HG03575 (cell line): ENCODE data around the gene NCS1.

Experiments
- ATAC-seq: cut with Tn5 transposase; IDR thresholded peaks from one replicate; pipeline ENCODE4 v1.9.1; 2021; ENCODE audit not compliant: unreplicated experiment, insufficient number of reproducible peaks, low FRiP score; ENCODE audit errors: extremely low read depth

Gene NCS1

DNA sequence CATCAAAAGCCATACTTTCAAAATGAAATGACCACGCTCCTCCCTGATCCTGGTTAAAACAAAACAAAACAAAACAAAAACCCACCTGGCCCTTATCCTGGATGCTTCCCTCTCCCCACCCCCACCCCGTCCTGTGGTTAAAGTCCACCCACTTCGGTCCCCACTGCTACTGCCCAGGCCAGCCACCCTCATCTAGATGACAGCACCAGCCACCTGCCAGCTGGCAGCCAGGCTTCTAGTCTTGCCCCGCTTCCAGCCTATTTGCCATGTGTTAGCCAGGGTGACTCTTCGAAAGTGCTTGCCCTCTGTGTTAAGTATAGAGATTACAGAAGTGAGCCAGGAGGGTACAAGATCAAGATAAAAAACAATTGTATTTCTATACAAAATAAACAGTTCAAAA, 27.5 kb upstream of the NCS1 start:
- ATAC-seq, result no peak

DNA sequence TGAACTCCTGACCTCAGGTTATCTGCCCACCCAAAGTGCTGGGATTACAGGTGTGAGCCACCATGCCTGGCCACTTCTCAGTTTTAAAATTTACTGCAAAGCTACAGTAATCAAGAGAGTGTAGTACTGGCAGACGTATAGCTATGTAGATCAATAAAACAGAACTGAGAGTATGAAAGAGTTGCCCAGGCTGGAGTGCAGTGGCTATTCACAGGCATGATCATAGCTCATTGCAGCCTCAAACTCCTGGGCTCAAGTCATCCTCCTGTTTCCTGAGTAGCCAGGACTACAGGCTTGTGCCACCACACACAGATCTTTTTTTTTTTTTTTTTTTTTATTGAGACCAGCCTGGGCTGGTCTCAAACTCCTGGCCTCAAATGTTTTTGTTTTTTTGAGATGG, 26.5 kb upstream of the NCS1 start:
- no peak for ATAC-seq

DNA sequence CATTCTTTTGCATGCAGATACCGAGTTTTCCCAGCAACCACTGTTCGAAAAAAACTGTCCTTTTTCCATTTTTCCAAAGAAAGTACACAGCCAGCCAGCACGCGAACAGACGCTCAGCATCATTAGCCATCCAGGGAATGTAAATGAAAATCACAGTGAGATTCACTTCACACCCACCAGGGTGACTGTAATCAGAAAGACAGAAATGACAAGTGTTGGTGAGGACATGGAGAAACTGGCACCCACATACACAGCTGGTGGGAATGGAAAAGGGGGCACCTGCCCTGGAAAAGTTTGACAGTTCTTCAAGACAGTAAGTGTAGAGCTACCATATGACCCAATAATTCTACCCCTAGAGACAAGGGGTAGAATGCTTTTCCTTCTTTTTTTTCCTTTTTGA, 25.0 kb upstream of the NCS1 start:
- no peak for ATAC-seq

DNA sequence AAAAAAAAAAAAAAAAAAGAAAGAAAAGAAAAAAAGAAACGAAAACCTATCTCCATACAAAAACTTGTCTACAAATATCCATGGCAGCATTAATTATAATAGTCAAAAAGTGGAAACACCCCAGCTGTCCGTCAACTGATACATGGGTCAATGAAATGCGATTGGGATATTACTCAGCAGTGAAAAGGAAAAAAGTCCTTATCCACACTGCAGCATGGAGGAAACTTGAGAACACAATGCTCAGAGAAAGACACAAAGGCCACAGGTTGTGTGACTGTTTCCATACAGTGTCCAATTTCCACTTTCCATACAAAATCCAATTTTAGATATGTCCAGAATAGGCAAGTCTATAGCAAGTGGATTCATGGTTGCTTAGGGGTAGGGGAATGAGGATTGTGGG, 24.3 kb upstream of the NCS1 start:
- no peak for ATAC-seq

DNA sequence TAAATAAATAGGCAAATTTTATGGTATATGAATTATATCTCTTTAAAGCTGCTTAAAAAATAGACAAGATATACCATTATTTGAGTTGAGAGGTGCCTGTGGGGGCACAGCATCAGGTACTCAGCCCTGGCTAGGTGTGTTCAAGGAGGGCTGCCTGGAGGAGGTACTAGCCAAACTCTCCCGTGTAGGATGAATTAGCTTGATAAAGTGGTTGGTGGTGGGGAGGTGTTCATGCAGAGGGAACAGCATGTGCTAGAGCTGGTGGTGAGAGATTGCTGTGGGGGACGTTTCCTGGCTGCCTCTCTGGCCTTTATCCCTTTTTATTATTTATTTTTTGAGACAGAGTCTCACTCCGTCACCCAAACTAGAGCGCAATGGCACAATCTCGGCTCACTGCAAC, 23.2 kb upstream of the NCS1 start:
- ATAC-seq, result no peak

DNA sequence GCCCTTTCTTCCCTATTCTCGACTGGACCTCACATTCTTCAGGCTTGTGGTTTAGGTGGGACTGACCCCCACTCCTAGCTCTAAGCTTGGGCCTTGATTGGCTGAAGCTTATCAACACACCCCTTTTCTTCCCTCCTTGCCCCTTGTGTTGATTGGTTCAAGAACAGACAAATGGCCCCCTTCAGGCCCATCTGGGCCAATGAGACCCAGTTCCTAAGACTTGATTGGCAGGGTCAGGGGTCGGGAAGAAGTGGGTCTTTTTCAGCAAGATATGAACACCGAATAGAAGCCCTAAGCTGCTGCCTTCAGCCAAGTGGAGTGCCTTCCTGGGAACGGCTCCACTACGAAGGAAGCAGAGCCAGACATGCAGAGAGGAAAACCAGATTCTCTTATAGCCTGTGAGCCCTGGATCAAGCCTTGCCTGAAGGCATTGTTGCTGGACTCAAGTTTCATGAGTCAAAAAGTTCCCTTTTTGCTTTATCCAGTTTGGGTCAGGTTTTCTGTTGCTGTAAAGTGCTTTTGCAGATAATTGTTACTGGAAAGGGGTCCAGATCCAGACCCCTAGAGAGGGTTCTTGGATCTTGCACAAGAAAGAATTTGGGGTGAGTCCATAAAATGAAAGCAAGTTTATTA, 22.4 kb upstream of the NCS1 start:
- ATAC-seq, result no peak

DNA sequence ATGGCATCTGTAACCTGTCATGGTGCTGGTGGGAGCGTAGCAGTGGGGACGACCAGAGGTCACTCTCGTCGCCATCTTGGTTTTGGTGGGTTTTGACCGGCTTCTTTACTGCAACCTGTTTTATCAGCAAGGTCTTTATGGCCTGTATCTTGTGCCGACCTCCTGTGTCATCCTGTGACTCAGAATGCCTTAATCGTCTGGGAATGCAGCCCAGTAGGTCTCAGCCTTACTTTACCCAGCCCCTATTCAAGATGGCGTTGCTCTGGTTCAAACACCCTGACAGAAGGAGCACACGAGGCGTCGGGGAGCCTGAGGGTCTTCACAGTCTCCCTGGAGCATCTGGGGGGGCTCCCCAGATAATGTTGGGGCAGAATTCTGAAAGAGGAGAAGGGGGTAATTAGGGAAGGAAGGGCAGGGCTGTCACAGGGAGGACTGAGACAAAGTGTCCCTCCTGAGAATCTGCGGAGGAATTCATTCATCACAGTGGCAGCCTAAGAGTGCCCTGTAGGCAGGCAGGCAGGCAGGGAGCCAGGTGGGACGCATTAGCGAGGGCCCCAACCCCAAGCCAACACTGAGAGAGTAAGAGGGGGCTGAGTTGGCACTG, 21.3 kb upstream of the NCS1 start:
- no peak for ATAC-seq

DNA sequence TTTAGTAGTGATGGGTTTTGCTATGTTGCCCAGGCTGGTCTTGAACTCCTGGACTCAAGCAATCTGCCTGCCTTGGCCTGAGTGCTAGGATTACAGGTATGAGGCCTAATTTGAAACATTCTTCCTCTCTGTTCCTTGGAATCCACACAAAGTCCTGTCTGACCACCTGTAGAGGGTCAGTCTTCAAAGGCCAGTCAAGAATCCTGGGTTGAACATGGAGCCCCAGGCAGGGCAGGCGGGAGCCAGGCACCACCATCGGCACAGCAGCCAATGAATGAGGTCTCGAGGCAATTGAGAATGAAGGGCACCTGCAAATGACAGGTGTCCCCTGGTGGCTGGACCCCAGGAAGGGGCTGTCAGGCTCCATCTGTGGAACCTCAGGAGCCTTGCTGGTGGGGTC, 17.4 kb upstream of the NCS1 start:
- ATAC-seq, result no peak

DNA sequence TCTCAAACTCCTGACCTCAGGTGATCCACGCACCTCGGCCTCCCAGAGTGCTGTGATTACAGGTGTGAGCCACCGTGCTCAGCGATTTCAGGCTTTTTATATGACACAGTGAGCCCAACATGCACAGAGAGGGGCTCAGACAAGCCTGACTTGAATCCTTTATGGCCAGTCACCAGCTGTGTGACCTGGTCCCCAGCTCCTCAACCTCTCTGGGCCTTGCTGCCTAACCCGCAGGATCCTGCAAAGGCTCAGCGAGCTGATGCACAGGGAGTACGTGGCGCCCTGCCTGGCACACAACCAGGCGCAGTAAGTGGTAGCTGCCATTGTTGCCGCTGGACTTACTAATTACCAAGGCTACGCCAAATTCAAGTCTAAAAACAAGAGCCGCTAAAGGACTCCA, 16.6 kb upstream of the NCS1 start:
- no peak for ATAC-seq

DNA sequence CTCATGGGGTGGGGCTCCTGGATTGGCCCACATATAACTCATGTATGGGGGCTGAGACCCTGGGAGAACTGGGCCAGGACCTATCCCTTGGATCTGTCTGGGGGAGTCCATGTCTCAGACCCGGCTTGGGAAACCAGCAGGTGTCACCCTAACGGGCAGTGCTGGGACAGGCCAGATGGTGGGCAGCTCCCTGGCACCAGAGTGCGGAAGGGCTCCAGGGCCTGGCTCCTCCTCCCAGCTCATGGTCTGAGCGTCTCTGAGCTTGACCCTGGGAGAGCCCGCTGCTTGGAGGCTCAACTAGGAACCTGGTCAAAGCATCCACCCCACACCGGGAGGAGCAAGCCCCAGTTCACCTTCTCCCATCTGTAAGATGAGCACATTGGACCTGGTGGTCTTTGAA, 15.5 kb upstream of the NCS1 start:
- ATAC-seq, result no peak

DNA sequence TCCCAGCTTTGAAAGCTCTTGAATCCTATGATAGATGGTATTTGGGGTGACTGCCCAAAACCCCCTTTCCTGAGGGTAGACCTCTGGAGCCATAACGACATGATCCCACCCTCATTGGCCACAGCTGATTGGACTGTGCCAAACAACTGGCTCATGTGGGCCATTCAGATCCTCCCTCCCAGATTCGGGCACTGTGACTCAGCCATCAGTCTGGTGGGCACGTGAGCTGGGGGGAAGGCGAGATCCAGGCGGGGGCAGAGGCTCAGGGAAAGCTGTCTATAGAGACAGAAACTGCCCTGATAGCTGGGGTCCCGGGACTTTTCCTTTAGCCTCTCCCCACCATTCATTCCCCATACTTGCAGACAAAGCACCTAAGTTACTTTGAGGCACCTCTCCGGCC, 15.1 kb upstream of the NCS1 start:
- ATAC-seq, result no peak

DNA sequence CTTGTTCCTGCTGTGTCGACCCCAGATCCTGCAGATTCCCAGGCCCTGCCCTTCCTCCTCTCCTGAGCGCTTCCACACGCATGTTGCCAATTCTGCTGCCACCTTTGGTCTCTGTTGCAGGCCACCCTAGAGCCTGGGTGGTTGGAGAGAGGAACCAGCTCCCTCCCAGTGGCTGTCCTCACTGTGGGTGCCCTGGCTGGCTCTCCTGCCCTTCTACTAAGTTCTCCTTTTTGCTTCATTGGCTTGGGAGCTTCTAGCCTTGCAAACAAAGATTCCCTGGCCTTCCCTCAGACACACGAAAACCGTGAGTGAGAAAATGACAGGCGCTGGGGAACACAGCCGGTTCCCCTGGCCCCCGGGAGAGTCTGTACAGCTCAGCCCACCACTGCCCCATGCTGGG, 14.2 kb upstream of the NCS1 start:
- ATAC-seq, result no peak

DNA sequence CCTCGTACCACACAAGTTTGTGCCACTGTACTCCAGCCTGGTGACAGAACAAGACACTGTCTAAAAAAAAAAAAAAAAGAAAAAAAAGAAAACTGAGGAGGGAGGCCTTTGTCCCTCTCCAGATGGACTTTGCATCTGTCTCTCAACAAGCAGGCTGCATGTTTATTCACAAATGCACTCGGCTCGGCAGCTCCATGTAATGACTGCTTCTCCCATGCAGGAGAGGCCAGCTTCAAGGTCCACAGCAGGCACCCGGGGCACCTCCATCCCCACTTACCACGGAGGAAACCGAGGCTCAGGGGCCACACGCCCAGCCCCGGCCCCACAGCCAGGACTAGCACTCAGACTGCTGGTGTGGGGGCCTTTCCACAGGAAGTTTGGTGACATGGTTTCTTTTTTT, 13.1 kb upstream of the NCS1 start:
- no peak for ATAC-seq

DNA sequence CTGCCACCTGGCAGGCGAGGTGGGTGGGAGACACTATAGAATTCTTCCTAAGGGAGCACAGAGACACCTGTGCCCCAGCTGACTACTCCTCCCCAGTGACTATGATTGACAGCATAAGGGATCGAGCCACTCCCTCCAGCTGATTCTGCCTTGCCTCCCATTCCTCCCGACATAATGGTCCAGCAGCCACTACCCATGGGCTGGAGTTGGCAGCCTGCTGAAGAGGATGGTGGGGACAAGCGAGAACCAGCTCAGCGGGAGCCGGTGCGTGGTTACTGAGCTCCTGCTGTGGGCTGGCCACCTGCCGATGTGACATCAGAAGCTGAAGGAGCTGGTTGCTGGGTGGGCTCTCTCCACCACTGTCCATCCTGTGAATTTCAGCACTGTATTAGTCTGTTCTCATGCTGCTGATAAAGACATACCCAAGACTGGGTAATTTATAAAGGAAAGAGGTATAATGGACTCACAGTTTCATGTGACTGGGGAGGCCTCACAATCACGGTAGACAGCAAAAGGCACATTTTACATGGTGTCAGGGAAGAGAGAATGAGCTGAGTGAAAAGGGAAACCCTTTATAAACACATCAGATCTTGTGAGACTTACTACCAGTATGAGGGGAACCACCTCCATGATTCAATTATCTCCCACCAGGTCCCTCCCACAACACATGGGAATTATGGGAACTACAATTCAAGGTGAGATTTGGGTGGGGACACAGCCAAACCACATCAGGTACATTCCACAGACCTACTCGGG, 12.1 kb upstream of the NCS1 start:
- no peak for ATAC-seq

DNA sequence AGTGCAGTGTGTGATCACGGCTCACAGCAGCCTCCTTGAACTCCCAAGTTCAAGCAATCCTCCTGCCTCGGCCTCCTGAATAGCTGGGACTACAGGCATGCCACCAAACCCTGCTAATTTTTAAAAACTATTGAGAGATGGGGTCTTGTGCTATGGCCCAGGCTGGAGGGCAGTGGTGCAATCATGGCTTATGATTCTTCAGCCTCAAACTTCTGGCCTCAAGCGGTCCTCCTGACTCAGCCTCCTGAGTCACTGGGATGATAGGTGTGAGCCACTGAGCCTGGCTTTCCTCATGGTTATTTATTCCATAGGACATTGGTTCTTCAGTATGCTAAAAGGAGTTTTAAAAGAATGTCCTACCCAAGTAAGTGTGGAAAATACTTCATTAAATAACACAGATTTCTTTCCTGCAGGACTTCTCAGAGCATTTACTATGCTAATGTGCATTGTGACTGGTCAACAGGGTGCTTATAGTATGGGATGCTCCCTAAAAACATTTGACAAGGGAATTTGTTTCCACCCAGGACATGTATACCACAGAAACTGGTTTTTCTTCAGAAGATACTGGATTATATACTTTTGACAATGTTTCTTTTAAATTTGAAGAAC, 11.2 kb upstream of the NCS1 start:
- no peak for ATAC-seq

DNA sequence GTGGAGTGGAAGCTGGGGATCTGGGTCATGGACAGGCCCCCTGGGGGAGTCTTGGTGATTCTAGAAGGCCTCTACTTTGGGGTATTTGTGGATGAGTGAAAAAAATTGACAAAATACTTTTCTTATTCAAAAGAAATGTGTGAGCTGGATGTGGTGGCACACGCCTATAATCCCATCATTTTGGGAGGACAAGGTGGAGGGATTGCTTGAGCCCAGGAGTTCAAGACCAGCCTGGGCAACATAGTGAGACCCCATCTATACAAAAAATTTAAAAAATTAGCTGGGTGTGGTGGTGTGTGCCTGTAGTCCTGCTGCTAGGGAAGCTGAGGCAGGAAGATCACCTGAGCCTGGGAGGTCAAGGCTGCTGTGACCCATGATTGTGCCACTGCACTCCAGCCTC, 6.6 kb upstream of the NCS1 start:
- no peak for ATAC-seq

DNA sequence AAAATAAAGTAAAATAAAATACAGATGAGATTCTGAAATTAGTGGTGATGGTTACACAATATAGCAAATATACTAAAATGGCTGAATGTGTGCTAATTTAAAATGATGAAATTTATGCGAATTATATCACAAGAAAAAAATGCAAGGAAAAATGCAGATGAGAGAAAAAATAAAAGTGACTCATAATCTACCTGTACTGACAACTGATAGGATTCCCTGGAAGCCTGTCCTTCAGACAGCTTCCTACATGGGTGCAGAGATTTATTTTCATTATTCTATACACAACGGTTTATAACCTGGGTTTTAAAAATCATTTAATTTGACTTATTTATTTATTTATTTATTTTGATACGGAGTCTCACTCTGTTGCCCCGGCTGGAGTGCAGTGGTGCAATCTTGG, 5.8 kb upstream of the NCS1 start:
- ATAC-seq, result no peak

DNA sequence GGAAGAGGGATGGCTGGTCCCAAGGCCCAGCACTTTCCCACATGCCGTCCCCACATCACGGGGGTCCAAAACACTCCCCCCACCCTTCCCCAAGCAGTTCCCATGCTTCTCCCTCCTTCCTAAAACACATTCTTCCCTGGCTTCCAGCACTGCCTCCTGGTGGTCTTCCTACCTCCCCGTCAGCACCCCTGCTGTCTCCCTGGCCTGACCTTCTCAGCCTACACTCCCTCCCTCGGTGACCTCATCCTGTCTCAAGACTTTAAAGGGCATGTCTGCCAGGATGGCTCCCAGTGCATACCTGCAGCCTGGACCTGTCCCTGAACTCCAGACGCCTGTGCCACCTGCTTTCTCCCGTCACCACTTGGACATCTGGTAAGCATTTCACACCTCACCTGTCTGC, 4.3 kb upstream of the NCS1 start:
- no peak for ATAC-seq

DNA sequence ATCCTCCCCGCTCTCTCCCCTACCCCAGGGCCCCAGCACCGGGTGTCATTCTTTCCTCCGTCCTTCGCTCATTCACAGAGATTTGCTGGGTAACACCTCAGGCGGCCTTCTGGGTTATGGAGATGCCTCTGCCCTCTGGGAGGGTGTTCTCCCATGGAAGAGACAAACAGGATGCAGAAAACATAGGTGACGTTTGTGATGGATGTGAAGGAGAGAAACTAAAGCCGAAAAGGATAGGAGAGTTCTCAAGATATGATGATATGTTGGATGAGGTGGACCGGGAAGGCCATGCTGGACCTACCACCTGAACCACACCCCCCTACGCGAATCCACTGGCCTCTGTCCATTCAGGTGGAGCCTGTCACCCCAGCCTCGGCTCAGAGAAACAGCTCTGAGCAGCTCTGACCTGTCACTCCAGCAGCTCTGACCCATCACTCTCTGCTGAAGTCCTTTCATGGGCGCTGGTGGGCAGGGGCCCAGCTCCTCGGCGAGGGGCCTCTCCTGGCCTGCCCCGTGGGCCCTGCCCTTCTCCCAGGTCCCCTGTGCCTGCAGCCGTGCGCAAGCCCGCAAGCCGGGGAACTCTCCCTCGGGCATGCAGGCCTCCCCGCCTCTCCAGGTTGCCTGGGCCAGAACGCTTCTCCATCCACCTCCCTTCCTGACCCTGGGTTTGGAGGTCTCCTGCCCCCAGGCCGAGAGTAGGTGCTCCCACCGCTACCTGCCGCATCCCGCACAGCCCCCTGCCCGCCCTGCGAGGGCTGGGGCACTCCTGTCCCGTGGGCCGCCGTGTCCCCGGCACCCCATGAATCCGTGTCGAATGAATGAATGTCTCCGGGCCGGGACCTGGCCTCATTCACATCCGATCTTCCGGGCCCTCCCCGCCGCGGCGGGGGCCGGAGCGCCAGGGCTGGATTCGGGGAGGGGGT, 717 bp upstream of the NCS1 start:
- no peak for ATAC-seq
